ENCODE results near the gene XPO5.

DNA sequence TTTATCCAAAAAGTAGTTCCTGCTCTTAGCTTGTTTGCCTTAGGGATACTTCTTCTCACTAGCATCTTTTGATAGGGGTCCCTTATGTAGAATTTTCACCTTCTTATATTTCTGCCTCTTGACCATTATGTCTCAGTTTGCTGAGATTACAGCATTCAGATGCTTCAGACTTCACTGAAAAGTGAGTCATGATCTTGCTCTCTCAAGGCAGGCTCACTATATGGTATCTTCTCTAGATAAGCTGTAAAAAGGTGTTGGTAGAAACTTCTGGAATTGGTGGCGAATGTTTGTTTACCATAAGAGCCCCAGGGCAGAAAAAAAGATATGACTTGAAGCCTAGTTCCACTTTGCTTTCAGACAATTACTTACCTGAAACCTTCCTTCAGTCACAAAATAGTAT, 33.6 kb upstream of the XPO5 start:
- TF ChIP-seq, protein P1, sequence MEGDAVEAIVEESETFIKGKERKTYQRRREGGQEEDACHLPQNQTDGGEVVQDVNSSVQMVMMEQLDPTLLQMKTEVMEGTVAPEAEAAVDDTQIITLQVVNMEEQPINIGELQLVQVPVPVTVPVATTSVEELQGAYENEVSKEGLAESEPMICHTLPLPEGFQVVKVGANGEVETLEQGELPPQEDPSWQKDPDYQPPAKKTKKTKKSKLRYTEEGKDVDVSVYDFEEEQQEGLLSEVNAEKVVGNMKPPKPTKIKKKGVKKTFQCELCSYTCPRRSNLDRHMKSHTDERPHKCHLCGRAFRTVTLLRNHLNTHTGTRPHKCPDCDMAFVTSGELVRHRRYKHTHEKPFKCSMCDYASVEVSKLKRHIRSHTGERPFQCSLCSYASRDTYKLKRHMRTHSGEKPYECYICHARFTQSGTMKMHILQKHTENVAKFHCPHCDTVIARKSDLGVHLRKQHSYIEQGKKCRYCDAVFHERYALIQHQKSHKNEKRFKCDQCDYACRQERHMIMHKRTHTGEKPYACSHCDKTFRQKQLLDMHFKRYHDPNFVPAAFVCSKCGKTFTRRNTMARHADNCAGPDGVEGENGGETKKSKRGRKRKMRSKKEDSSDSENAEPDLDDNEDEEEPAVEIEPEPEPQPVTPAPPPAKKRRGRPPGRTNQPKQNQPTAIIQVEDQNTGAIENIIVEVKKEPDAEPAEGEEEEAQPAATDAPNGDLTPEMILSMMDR (IDR thresholded peaks at IDR 0.05; ENCODE audit: insufficient read depth, low read depth, low read length): no peak
- TF ChIP-seq EZH2 (IDR thresholded peaks at IDR 0.05; ENCODE audit: insufficient read depth, low read length): no peak
